Measurements from ENCODE around the gene GBE1.

GRCh38 chr3:81472600-81473362, 288.7 kb downstream of the GBE1 start:
- no peak for TF ChIP-seq JUN (CRISPR knock-in tag; IDR thresholded peaks at IDR 0.05)
- no peak for TF ChIP-seq SP1 (CRISPR knock-in tag; conservative IDR thresholded peaks at IDR 0.05)
- TF ChIP-seq CREM (CRISPR knock-in tag; IDR thresholded peaks at IDR 0.05), result no peak
- TF ChIP-seq ATF2 (CRISPR knock-in tag; IDR thresholded peaks at IDR 0.05; ENCODE audit: borderline replicate concordance, low read depth), result no peak
- no peak for TF ChIP-seq CTCF (IDR thresholded peaks at IDR 0.05)
- TF ChIP-seq NR1H2 (CRISPR knock-in tag; IDR thresholded peaks at IDR 0.05), result no peak
- no peak for TF ChIP-seq CREB1 (CRISPR knock-in tag; IDR thresholded peaks at IDR 0.05)
- no peak for TF ChIP-seq NR2C2 (CRISPR knock-in tag; IDR thresholded peaks at IDR 0.05)
